G401 (cell line): Measurements from ENCODE around the gene NTN3. TPM values are rescaled to one million over a fixed set of nuclear protein-coding genes. Genes with fewer than 3 reads are reported as not detected.

Experiments used
- DNase-seq: peaks from one replicate; pipeline ENCODE4 v3.0.0-alpha.2; 2015; ENCODE audit warnings: low spot score
- in situ Hi-C: cut with HindIII; loops from 2 replicates; pipeline ENCODE4 v1.10.0; 2016; ENCODE audit warnings: low sequenced_read_pairs, mixed read lengths
- total RNA-seq: library from RNA; depleted of rRNA; stranded (reverse); fragments of >200 nt; shearing (Covaris generic); gene quantifications from 2 replicates; pipeline ENCODE4 v1.2.3, GENCODE V29; 2014; rRNA removed

Gene NTN3
- total RNA-seq, 1 experiment from 2014 or later = 4.4 TPM

- in situ Hi-C loops = loop anchor here (25.0 kb wide), 1 partner anchor 358 kb away; the partner anchor contains the start of gene TRAF7
- peak; percentile 80 for DNase-seq
Observed at GRCh38 chr16:2520097-2520783, 49.1 kb downstream of the NTN3 start, which contains the start of gene AMDHD2. TSS of gene AMDHD2 (plus strand) at chr16:2520371. CDS start at chr16:2520459, 88 bp downstream.

GRCh38 chr16:2520784-2521531, 49.9 kb downstream of the NTN3 start:
- in situ Hi-C loops = loop anchor here (25.0 kb wide), 1 partner anchor 359 kb away; the partner anchor contains the start of gene TRAF7
- no peak for DNase-seq

Other genes with a start within 250 kb of the NTN3 start
- gene E4F1, start 247.7 kb upstream of the NTN3 start, total RNA-seq = 40.4 and 59.4 TPM in 2 replicates
- 0.20 and 0.62 TPM in 2 replicates for gene DNASE1L2, start 234.9 kb upstream of the NTN3 start, total RNA-seq
- 52.9 and 71.9 TPM in 2 replicates for gene ECI1, start 219.7 kb upstream of the NTN3 start, total RNA-seq
- 145 and 179 TPM in 2 replicates for gene RNPS1, start 203.2 kb upstream of the NTN3 start, total RNA-seq
- gene ABCA3, start 130.6 kb upstream of the NTN3 start, total RNA-seq = 4.9 and 9.5 TPM in 2 replicates
- gene CCNF, start 41.9 kb upstream of the NTN3 start, total RNA-seq = 48.2 and 62.1 TPM in 2 replicates
- 42.8 and 49.9 TPM in 2 replicates for gene TEDC2, start 11.2 kb upstream of the NTN3 start, total RNA-seq
- 9.4 and 13.0 TPM in 2 replicates for gene TBC1D24, start 3.8 kb downstream of the NTN3 start, total RNA-seq
- 17.4 and 41.8 TPM in 2 replicates for gene ATP6V0C, start 42.7 kb downstream of the NTN3 start, total RNA-seq
- gene AMDHD2, start 49.1 kb downstream of the NTN3 start, total RNA-seq = 75.0 and 86.2 TPM in 2 replicates
- 1.4 TPM in 1 of 2 replicates, not detected in the other for gene CEMP1, start 60.1 kb downstream of the NTN3 start, total RNA-seq
- 8.4 and 14.7 TPM in 2 replicates for gene PDPK1, start 66.7 kb downstream of the NTN3 start, total RNA-seq
- gene KCTD5, start 211.2 kb downstream of the NTN3 start, total RNA-seq = 88.2 and 89.7 TPM in 2 replicates
- 1.2 and 1.4 TPM in 2 replicates for gene PRSS27, start 248.9 kb downstream of the NTN3 start, total RNA-seq